ENCODE data around the gene KLHL36.
A peak's percentile ranks its signal among the peaks of the same experiment; 100 is the strongest.

Gene KLHL36

DNA sequence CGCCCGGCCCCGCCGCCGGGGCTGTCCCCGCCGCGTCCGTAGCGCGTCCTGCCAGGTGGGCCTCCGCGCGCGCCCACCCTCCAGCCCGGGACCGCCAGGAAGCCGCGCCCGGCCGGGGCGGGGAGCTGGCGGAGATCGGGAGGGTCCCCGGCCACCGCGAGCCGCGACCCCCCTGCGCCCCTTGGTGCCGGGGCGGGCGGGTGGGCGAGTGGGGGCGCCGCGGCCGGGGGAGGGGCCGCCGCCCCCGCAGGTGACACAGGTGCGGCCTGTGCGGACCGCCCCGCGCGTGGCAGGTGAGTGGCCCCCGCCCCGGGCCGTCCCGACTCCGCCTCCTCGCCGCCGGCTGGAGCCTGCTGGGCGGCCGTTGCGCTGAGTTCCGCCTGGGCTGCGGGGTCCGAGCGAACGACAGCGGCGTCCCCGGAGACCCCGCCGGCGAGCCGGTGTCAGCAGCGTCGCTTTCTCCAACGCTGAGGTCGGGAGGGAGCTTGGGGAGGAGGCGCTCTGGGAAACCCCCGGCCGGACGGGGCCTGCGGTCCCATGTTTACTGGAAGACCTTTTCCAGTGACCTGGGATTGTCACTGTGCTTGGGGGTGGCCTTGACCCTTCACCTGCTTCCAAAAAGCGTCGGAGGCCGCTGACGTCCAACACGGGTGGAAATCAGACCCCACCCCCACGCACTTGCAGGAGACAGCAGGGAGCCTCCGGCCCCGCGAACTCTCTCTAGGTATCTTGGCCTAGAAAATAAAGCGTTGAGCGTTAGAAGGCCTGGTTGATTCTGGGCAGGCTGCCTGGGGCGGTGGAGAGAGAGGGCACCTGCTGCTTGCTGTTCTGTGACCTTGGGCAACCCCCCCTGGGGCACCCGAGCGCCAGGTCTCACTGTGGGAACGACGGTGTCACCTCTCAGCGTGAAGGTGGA is 542 bp downstream of the KLHL36 start:
- DNase-seq (ENCODE audit: low spot score), result no peak

DNA sequence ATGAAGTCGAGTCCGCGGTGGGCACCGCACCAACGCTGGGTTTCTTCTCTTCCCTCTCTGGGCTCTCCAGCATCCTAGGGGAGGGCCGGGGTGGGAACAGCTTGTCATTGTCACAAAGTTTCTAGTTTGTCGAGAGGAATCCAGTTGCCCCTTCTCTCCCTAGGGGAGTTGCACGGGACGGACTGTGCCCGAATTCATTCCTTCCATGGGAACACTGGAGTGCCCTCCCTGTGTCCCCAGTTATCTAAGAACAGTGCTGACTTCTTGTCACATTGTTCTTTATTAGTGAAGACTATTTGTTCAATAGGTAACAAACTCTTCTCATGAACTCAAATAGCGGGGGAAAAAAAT is 1.2 kb downstream of the KLHL36 start:
- DNase-seq (ENCODE audit: low spot score), result no peak

DNA sequence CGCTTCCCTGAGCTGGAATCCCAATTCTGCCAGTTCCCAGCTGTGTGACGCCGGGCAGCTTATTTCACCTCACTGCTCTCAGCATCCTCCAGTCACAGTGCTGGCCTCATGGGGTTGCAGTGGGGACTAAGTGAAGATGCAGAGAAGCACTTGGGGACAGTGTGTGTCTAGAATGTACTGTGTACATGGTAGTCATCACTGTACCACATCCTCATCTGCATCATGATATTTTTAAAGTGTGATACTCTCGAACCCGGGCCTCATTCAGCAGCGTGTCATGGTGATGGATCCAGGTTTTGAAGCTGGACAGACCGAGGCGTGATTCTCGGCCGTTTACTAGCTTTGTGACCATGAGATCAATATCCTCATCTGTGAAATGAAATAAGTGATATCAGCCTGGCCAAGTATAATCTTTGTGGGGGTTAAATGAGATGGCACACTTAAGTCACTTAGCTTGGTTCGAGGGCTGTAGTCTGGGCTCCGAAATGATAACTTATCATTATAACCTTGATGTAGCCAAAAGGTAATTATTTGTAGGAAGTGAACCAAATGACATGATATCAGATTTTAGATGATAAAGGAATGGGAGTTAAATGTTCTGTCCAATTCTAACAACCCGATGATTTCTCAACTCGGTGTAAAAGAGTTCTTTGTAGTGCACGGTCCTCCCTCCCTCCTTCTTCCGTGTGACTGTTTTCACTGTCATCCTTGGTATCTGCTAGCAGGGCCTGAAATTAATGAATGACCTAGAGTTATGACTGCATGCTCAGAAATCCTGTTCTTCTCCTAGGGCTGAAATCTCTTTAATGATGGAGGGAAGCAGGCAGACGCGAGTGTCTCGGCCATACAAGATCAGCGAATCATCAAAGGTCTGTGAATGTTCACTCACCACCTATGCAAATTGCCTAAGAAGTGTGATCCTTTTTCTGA is 2.0 kb downstream of the KLHL36 start:
- DNase-seq (ENCODE audit: low spot score), result no peak

DNA sequence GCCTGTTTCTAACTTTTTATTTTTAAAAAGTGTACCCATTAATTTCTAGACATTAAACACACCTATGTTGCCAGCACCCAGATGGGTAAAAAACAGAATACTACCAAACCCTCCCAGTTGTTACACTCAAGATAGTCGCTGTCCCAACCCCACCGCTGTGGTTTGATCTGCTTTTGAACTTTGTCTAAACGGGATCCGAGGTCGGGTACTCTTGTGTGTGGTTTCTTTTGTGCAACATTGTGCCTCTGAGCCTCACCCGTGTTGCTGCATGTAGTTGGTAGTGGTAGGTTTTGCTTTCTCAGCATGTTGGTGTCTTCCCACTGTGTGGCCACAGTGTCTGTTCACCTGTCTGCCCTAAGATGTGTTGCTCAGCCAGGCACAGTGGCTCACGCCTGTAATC is 4.3 kb downstream of the KLHL36 start:
- DNase-seq (ENCODE audit: low spot score), result no peak

DNA sequence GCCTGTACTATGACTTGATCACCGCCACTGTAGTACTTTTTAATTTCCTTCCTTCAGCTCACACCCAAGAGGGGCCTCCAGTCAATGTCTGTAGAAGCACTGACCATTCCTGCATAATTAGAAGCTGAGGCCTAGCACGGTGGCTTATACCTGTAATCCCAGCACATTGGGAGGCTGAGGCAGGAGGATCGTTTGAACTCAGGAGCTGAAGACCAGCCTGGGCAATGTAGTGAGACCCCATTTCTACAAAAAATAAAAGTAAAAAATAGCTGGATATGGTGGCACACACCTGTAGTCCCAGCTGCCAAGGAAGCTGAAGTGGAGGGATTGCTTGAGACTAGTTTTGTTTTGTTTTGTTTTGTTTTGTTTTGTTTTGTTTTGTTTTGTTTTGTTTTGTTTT is 5.9 kb downstream of the KLHL36 start:
- DNase-seq (ENCODE audit: low spot score), result no peak

GRCh38 chr16:84654998-84655397 is 6.7 kb downstream of the KLHL36 start:
- no peak for DNase-seq (ENCODE audit: low spot score)

GRCh38 chr16:84656649-84657048 is 8.3 kb downstream of the KLHL36 start:
- no peak for DNase-seq (ENCODE audit: low spot score)

DNA sequence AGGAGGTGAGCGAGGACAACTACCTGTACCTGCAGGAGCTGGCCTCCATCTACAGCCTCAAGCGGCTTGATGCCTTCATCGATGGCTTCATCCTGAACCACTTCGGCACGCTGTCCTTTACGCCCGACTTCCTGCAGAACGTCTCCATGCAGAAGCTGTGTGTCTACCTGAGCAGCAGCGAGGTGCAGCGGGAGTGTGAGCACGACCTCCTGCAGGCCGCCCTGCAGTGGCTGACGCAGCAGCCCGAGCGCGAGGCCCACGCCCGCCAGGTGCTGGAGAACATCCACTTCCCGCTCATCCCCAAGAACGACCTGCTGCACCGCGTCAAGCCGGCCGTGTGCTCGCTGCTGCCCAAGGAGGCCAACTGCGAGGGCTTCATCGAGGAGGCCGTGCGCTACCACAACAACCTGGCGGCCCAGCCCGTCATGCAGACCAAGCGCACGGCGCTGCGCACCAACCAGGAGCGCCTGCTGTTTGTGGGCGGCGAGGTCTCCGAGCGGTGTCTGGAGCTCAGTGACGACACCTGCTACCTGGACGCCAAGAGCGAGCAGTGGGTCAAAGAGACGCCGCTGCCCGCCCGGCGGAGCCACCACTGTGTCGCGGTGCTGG is 9.0 kb downstream of the KLHL36 start:
- DNase-seq (ENCODE audit: low spot score), result no peak

GRCh38 chr16:84658690-84659089 is 10.4 kb downstream of the KLHL36 start:
- DNase-seq (ENCODE audit: low spot score), result no peak

GRCh38 chr16:84659656-84660300 is 11.5 kb downstream of the KLHL36 start:
- no peak for DNase-seq (ENCODE audit: low spot score)

- no peak for DNase-seq (ENCODE audit: low spot score)
Measured at GRCh38 chr16:84660973-84661372, 12.7 kb downstream of the KLHL36 start.

DNA sequence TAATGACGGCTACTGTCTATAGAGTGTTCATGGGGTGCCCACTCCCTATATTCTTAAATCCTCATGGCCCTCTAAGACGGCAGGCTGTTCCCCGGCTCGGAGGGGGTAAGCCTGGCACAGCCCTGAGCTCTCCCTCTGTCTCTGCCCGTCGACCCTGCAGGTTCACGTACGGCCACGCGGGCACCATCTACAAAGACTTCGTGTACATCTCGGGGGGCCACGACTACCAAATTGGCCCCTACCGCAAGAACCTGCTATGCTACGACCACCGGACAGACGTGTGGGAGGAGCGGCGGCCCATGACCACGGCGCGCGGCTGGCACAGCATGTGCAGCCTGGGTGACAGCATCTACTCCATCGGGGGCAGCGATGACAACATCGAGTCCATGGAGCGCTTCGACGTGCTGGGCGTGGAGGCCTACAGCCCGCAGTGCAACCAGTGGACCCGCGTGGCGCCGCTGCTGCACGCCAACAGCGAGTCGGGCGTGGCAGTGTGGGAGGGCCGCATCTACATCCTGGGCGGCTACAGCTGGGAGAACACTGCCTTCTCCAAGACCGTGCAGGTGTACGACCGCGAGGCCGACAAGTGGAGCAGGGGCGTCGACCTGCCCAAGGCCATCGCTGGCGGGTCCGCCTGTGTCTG is 13.2 kb downstream of the KLHL36 start:
- DNase-seq (ENCODE audit: low spot score), result no peak

- no peak for DNase-seq (ENCODE audit: low spot score)
Measured at GRCh38 chr16:84662471-84662870, 14.2 kb downstream of the KLHL36 start.

DNA sequence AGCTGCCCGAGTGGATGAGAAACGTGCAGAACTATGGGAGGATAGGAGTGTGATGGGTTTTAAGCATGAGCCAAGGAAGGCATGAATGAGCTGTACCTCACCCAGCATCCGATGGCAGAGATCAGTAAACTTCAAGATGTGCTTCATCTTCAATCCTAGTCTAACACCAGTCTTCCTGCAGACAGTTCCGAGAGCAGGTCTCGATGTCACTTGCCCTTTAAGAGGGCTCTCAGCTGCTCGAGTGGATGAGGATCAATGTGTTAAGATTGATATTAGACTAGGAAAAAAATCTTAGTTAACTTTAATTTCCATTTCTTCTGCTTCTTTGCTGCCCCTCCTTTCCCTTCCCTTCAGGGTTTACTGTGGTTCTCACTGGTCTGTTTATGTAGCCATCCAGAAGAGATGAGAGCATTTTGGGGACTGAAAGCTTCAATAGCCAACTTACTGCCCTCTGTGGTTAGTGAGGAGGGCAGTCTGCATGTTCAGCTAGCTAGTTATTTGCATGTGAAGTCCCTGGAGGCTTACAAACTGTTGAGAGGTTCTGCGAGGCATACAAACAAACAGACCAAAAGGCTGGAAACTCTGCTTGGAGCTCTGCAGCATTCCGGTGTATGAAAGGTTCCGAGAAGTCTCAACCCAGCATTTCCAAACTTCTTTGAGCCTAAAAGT is 15.3 kb downstream of the KLHL36 start:
- no peak for DNase-seq (ENCODE audit: low spot score)

DNA sequence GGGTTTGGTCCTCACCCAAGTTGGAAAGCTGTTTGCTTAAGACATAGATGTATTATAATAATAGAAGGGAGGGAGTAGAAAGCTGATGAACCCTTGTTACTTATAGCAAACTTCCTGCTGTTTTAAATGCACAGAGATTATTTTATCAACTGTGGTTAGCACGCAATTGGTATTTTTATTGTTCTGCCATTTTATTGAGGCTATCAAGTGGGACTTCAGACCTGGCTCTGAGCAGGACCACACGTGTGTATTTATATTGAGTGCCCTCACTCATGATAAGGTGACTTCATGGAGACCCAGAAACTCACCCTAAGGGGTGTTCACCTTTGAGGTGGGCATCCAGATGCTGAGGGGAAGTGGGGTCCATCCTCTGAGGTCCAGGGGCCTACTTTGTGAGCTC is 17.0 kb downstream of the KLHL36 start:
- no peak for DNase-seq (ENCODE audit: low spot score)

GRCh38 chr16:84665843-84666242 is 17.5 kb downstream of the KLHL36 start:
- DNase-seq (ENCODE audit: low spot score), result no peak

DNA sequence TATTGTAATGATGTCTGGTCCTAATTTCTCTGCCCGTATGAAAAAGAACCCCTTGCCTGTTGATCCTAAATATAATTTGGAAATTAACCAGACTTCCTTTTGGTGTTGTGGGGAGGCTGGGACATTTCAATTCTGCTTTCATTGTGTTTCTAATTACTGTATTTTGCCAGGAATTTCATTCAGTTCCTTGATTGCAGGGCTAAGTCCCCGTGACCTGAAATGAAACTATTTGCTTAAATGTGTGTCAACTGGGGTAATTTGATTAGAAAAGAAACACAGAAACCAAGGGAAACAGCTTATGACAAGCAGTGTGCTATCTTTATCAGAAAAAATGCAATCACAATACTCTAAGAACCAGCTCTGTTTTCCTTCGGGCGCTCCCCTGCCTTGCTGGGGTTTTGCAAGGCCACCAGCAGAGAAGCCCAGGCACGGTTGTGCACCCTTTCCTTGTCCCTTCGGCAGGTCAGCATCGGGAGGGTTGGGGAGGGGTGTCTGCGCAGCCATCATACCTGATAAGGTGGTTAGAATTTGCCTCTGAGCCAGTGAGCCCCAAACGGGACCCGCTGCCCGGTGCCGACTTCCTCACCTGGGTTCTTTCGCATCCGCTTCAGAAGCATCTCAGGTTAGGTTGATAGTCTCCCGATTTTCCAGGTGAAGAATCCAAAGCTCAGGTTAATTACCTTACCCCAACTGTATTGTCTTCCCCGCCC is 19.4 kb downstream of the KLHL36 start:
- DNase-seq (ENCODE audit: low spot score), result no peak

DNA sequence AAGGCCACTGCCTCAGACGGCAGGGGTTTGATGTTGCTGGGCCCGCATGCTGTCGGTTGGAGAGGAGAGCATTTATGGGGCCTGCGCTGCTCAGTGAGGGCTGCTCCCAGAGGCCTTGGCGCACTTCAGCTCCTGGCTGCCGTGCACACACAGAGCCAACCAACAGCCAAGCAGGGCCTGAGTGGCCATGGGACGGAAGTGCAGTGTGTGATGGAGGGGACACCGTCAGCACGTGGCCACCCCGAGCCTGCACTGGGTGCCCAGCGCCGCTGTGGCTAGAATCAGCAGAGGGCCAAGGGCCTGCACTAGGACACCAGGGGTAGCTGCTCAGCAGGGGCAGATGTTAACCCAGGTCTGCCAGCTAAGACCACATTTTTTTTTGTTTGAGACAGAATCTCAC is 21.8 kb downstream of the KLHL36 start:
- DNase-seq (ENCODE audit: low spot score), result no peak

- DNase-seq (ENCODE audit: low spot score), result peak; percentile 79
Measured at GRCh38 chr16:84672276-84673202, 24.2 kb downstream of the KLHL36 start.
